ENCODE data around the gene ZIC5. TPM values are rescaled to one million over a fixed set of nuclear protein-coding genes. Genes with fewer than 3 reads are reported as not detected.
A peak's percentile ranks its signal among the peaks of the same experiment; 100 is the strongest.

ZIC5 gene
- total and polyA plus RNA-seq, 2 of the 13 experiments (the other 11 are each of a cell fraction or from before 2014, with no cell fraction given) = 0.02 to 0.07 TPM

DNA sequence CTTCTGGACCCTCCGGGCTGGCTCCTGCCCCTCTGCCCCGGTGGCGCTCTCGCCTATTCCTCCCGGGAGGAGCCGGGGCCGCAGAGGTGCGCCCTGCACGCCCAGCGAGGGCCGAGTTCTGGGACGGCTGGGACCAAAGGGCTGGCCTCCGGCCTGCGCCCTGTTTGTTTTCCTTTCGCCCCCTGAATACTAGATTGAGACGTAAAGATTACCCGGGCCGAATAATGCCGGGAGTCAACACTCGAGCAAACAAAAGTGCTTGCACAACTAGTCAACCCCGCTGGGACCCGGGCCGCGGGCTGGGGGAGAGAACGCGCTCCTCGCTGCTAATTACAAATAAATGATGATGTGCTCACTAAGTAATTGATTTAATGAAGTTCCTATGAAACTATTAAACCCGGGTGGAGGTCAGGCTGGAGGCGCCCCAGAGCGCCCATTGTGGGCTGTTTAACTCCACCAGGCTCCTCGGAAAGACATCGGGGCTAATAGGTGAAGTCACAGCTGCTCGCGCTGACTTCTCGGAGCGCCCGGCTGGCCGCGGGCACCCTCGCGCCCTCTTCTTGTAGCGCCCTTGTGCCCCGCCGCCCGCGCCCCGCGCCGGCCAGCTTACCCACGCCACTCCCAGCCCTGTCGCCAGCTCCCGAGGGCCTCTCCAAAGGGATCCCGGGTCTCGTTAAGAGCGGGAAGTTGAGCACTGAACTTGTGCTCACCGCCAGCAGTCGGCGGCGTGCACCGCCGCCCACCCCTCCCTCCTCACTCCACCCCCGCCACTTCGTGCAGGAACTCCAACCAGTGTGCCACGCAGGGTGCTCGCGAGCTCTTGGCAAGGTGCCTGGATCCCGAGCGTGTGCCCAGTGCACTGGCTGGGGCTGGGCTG, 14.9 kb downstream of the ZIC5 start (continued):
- TF ChIP-seq, protein P1, sequence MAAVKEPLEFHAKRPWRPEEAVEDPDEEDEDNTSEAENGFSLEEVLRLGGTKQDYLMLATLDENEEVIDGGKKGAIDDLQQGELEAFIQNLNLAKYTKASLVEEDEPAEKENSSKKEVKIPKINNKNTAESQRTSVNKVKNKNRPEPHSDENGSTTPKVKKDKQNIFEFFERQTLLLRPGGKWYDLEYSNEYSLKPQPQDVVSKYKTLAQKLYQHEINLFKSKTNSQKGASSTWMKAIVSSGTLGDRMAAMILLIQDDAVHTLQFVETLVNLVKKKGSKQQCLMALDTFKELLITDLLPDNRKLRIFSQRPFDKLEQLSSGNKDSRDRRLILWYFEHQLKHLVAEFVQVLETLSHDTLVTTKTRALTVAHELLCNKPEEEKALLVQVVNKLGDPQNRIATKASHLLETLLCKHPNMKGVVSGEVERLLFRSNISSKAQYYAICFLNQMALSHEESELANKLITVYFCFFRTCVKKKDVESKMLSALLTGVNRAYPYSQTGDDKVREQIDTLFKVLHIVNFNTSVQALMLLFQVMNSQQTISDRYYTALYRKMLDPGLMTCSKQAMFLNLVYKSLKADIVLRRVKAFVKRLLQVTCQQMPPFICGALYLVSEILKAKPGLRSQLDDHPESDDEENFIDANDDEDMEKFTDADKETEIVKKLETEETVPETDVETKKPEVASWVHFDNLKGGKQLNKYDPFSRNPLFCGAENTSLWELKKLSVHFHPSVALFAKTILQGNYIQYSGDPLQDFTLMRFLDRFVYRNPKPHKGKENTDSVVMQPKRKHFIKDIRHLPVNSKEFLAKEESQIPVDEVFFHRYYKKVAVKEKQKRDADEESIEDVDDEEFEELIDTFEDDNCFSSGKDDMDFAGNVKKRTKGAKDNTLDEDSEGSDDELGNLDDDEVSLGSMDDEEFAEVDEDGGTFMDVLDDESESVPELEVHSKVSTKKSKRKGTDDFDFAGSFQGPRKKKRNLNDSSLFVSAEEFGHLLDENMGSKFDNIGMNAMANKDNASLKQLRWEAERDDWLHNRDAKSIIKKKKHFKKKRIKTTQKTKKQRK (IDR thresholded peaks at IDR 0.05; ENCODE audit: low read length) = no peak
- TF ChIP-seq ZBTB20 (CRISPR knock-in tag; IDR thresholded peaks at IDR 0.05; ENCODE audit: borderline replicate concordance, low read depth) (peak; percentile 50; the same call in 1 of the 2 replicates), BCL6 (CRISPR knock-in tag; IDR thresholded peaks at IDR 0.05) (peak; percentile 99), NFKBIZ (CRISPR knock-in tag; IDR thresholded peaks at IDR 0.05) (0 out of 2 replicates have a peak, but pooled peaks have one; percentile 27), KDM5A (IDR thresholded peaks at IDR 0.05; ENCODE audit: borderline replicate concordance, low read length) (no peak), EP300 (IDR thresholded peaks at IDR 0.05; ENCODE audit: low read depth in 2 of 2, low read length in 2 of 2) (peak in 1 of 2 experiments; percentile 61; a peak in 2 of 4 replicates), EP300 (CRISPR knock-in tag; IDR thresholded peaks at IDR 0.05; ENCODE audit: borderline replicate concordance) (no peak), GATAD2A (CRISPR knock-in tag; IDR thresholded peaks at IDR 0.05) (peak; percentile 76), PHF20 (CRISPR knock-in tag; IDR thresholded peaks at IDR 0.05) (peak; percentile 27; the same call in 1 of the 2 replicates), CBX1 (IDR thresholded peaks at IDR 0.05; ENCODE audit: low read depth) (no peak), ETV5 (CRISPR knock-in tag; IDR thresholded peaks at IDR 0.05; ENCODE audit: borderline replicate concordance) (peak; percentile 49; the same call in 1 of the 2 replicates), FOSL2 (CRISPR knock-in tag; IDR thresholded peaks at IDR 0.05) (peak; percentile 43), MIER2 (CRISPR knock-in tag; IDR thresholded peaks at IDR 0.05) (0 out of 2 replicates have a peak, but pooled peaks have one; percentile 43), ERF (CRISPR knock-in tag; IDR thresholded peaks at IDR 0.05) (0 out of 2 replicates have a peak, but pooled peaks have one; percentile 39), MIXL1 (CRISPR knock-in tag; IDR thresholded peaks at IDR 0.05) (peak; percentile 23; the same call in 1 of the 2 replicates), ZNF441 (CRISPR knock-in tag; IDR thresholded peaks at IDR 0.05; ENCODE audit: borderline replicate concordance) (0 out of 2 replicates have a peak, but pooled peaks have one; percentile 55), NFIC (IDR thresholded peaks at IDR 0.05; ENCODE audit: low read length) (peak; percentile 76; the same call in 1 of the 2 replicates), CBX2 (IDR thresholded peaks at IDR 0.05; ENCODE audit: low read depth, low read length) (no peak), CBX2 (CRISPR knock-in tag; IDR thresholded peaks at IDR 0.05; ENCODE audit: low read depth) (0 out of 2 replicates have a peak, but pooled peaks have one; percentile 27), RBM22 (optimal IDR thresholded peaks at IDR 0.05; ENCODE audit: low read length) (no peak)
- TF ChIP-seq, protein P2, sequence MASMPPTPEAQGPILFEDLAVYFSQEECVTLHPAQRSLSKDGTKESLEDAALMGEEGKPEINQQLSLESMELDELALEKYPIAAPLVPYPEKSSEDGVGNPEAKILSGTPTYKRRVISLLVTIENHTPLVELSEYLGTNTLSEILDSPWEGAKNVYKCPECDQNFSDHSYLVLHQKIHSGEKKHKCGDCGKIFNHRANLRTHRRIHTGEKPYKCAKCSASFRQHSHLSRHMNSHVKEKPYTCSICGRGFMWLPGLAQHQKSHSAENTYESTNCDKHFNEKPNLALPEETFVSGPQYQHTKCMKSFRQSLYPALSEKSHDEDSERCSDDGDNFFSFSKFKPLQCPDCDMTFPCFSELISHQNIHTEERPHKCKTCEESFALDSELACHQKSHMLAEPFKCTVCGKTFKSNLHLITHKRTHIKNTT (CRISPR knock-in tag; IDR thresholded peaks at IDR 0.05) = no peak
- TF ChIP-seq, protein P3, sequence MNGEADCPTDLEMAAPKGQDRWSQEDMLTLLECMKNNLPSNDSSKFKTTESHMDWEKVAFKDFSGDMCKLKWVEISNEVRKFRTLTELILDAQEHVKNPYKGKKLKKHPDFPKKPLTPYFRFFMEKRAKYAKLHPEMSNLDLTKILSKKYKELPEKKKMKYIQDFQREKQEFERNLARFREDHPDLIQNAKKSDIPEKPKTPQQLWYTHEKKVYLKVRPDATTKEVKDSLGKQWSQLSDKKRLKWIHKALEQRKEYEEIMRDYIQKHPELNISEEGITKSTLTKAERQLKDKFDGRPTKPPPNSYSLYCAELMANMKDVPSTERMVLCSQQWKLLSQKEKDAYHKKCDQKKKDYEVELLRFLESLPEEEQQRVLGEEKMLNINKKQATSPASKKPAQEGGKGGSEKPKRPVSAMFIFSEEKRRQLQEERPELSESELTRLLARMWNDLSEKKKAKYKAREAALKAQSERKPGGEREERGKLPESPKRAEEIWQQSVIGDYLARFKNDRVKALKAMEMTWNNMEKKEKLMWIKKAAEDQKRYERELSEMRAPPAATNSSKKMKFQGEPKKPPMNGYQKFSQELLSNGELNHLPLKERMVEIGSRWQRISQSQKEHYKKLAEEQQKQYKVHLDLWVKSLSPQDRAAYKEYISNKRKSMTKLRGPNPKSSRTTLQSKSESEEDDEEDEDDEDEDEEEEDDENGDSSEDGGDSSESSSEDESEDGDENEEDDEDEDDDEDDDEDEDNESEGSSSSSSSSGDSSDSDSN (CRISPR knock-in tag; IDR thresholded peaks at IDR 0.05) = peak; percentile 52
